IMR-90 (cell line): Measurements from ENCODE around the gene RAI14. TPM values are rescaled to one million over a fixed set of nuclear protein-coding genes. Genes with fewer than 3 reads are reported as not detected.
A peak's percentile ranks its signal among the peaks of the same experiment; 100 is the strongest.

Experiments used
- ATAC-seq: fragments of 200-7000 bp; cut with Tn5 transposase; 2 replicates; pipeline ENCODE4 v1.9.1; 2020; ENCODE audit warnings: low read depth, mild to moderate bottlenecking, moderate library complexity
- BruUV-seq: library from RNA; stranded (reverse); fragments of 400-500 nt; replicated peaks from 2 replicates; lab custom pipeline; 2021; lab: Mats Ljungman, UMichigan
- CTCF ChIA-PET: fragments of 300-600 bp; formaldehyde crosslinking; extraction: SDS; loops from one replicate; lab custom pipeline; 2021; ENCODE audit warnings: antibody characterized with exemption; lab: Yijun Ruan, JAX
- POLR2A ChIA-PET: fragments of 300-600 bp; sonication (Branson Sonifier 250); formaldehyde crosslinking; loops from one replicate; lab custom pipeline; 2022; ENCODE audit warnings: antibody characterized with exemption; ENCODE audit not compliant: unreplicated experiment; lab: Charles Lee
- DNase-seq: peaks from one replicate; pipeline ENCODE4 v3.0.0; 2013
- H2AFZ ChIP-seq: replicated peaks from 2 replicates; pipeline ENCODE3; 2013; ENCODE audit warnings: low read length, mild to moderate bottlenecking; ENCODE audit not compliant: poor library complexity
- H2AK5ac ChIP-seq: 2 replicates; pipeline ENCODE4 v1.6.1; 2013; ENCODE audit warnings: low read depth, low read length, inconsistent platforms
- H2AK9ac ChIP-seq: replicated peaks from 2 replicates; pipeline ENCODE3; 2013; ENCODE audit warnings: mild to moderate bottlenecking, low read depth, low read length, moderate library complexity; ENCODE audit not compliant: poor library complexity
- H2BK120ac ChIP-seq: 2 replicates; pipeline ENCODE4 v1.6.1; 2013; ENCODE audit warnings: low read depth, low read length, inconsistent platforms
- H2BK15ac ChIP-seq: 3 replicates; pipeline ENCODE4 v1.6.1; 2013; ENCODE audit warnings: low read depth, low read length, inconsistent platforms
- H2BK20ac ChIP-seq: 2 replicates; pipeline ENCODE4 v1.6.1; 2013; ENCODE audit warnings: low read depth, mild to moderate bottlenecking, inconsistent platforms, low read length, moderate library complexity
- H2BK5ac ChIP-seq: 2 replicates; pipeline ENCODE4 v1.6.1; 2013; ENCODE audit warnings: mild to moderate bottlenecking, low read depth, low read length, inconsistent platforms; ENCODE audit not compliant: poor library complexity, severe bottlenecking
- H3K14ac ChIP-seq: replicated peaks from 2 replicates; pipeline ENCODE4 v1.6.1; 2013; ENCODE audit warnings: low read depth, low read length, inconsistent platforms
- H3K18ac ChIP-seq: 2 replicates; pipeline ENCODE4 v1.6.1; 2013; ENCODE audit warnings: low read depth, low read length, control low read depth
- H3K23ac ChIP-seq: 2 replicates; pipeline ENCODE4 v1.6.1; 2013; ENCODE audit warnings: low read depth, low read length, inconsistent platforms
- H3K27ac ChIP-seq: 2 replicates; pipeline ENCODE4 v1.5.1; 2013; ENCODE audit warnings: mild to moderate bottlenecking, control low read depth, low read length; ENCODE audit not compliant: insufficient read depth
- H3K27me3 ChIP-seq: 2 replicates; pipeline ENCODE4 v1.6.1; 2013; ENCODE audit warnings: low read length; ENCODE audit not compliant: control insufficient read depth, insufficient read depth
- H3K36me3 ChIP-seq: 2 replicates; pipeline ENCODE4 v1.6.1; 2013; ENCODE audit warnings: low read length, mixed read lengths; ENCODE audit not compliant: control insufficient read depth, insufficient read depth
- H3K4ac ChIP-seq: 2 replicates; pipeline ENCODE4 v1.6.1; 2013; ENCODE audit warnings: low read depth, low read length, inconsistent platforms
- H3K4me1 ChIP-seq: 2 replicates; pipeline ENCODE4 v1.6.1; 2013; ENCODE audit warnings: low read length, mixed read lengths; ENCODE audit not compliant: control insufficient read depth, insufficient read depth
- H3K4me2 ChIP-seq: 2 replicates; pipeline ENCODE4 v1.6.1; 2013; ENCODE audit warnings: low read depth, mild to moderate bottlenecking, control low read depth, low read length, moderate library complexity
- H3K4me3 ChIP-seq: 2 replicates; pipeline ENCODE4 v1.5.1; 2013; ENCODE audit warnings: low read depth, mild to moderate bottlenecking, control low read depth, low read length, moderate library complexity; ENCODE audit not compliant: insufficient read depth
- H3K56ac ChIP-seq: 2 replicates; pipeline ENCODE4 v1.6.1; 2013; ENCODE audit warnings: low read length, inconsistent platforms; ENCODE audit not compliant: insufficient read depth; ENCODE audit errors: extremely low read depth
- H3K79me1 ChIP-seq, 2 experiments: 2 replicates each; pipeline ENCODE4 v1.6.1; 2013; ENCODE audit warnings: low read length in 2 of 2, inconsistent platforms in 1 of 2, low read depth in 1 of 2
- H3K9ac ChIP-seq: 2 replicates; pipeline ENCODE4 v1.6.1; 2013; ENCODE audit warnings: low read depth, low read length, control low read depth
- H3K9me1 ChIP-seq: 2 replicates; pipeline ENCODE4 v1.6.1; 2013; ENCODE audit warnings: low read length, inconsistent platforms; ENCODE audit not compliant: insufficient read depth
- H3K9me3 ChIP-seq: 2 replicates; pipeline ENCODE4 v1.6.1; 2013; ENCODE audit warnings: low read length; ENCODE audit not compliant: control insufficient read depth, insufficient read depth
- H4K20me1 ChIP-seq: 2 replicates; pipeline ENCODE4 v1.6.1; 2013; ENCODE audit warnings: low read length, inconsistent platforms; ENCODE audit not compliant: insufficient read depth
- H4K5ac ChIP-seq: 2 replicates; pipeline ENCODE4 v1.6.1; 2013; ENCODE audit warnings: mild to moderate bottlenecking, low read depth, low read length, control low read depth
- H4K8ac ChIP-seq, 2 experiments: 2 replicates each; pipeline ENCODE4 v1.6.1; 2013; ENCODE audit warnings: low read depth in 2 of 2, low read length in 2 of 2, control low read depth in 1 of 2, inconsistent platforms in 1 of 2
- H4K91ac ChIP-seq: 2 replicates; pipeline ENCODE4 v1.6.1; 2013; ENCODE audit warnings: low read depth, low read length, inconsistent platforms; ENCODE audit not compliant: insufficient read depth
- BHLHE40 ChIP-seq: fragments of 150-350 bp; IDR thresholded peaks from 2 replicates; pipeline ENCODE4 v1.6.1; 2016; ENCODE audit warnings: mild to moderate bottlenecking, low read depth, low read length
- CHD1 ChIP-seq: IDR thresholded peaks from 2 replicates; pipeline ENCODE4 v1.6.1; 2012; ENCODE audit warnings: low read depth, low read length, improper control_type of control experiment
- FOS ChIP-seq: fragments of 150-350 bp; IDR thresholded peaks from 2 replicates; pipeline ENCODE4 v1.6.1; 2016; ENCODE audit warnings: low read depth, low read length
- MAFK ChIP-seq: IDR thresholded peaks from 2 replicates; pipeline ENCODE4 v1.6.1; 2012; ENCODE audit warnings: low read depth, low read length, improper control_type of control experiment
- MXI1 ChIP-seq: IDR thresholded peaks from 2 replicates; pipeline ENCODE4 v1.6.1; 2012; ENCODE audit warnings: low read depth, mild to moderate bottlenecking, low read length, moderate library complexity, borderline replicate concordance
- NFE2L2 ChIP-seq: fragments of 150-350 bp; IDR thresholded peaks from 2 replicates; pipeline ENCODE4 v1.6.1; 2016; ENCODE audit warnings: low read depth, mild to moderate bottlenecking, low read length
- POLR2A ChIP-seq: IDR thresholded peaks from 2 replicates; pipeline ENCODE4 v1.6.1; 2012; ENCODE audit warnings: mild to moderate bottlenecking, low read depth, low read length
- RCOR1 ChIP-seq: IDR thresholded peaks from 2 replicates; pipeline ENCODE4 v1.6.1; 2012; ENCODE audit warnings: mild to moderate bottlenecking, low read length, improper control_type of control experiment; ENCODE audit not compliant: insufficient replicate concordance
- RFX5 ChIP-seq: IDR thresholded peaks from 2 replicates; pipeline ENCODE4 v1.8.0; 2012; ENCODE audit warnings: low read depth, mild to moderate bottlenecking, low read length, moderate library complexity
- WGBS, 2 experiments: methylation state at CpG; one replicate each; pipeline versions ENCODE4 v1.1.5 to v1.1.7; 2013; ENCODE audit warnings: missing lambda C conversion rate in 2 of 2; ENCODE audit not compliant: insufficient read length in 1 of 2; ENCODE audit errors: extremely low coverage in 2 of 2; 5-methylcytosine and 5-hydroxymethylcytosine counted together
- dilution Hi-C: fragments of 300-500 bp; cut with HindIII; formaldehyde crosslinking; loops from one replicate; pipeline ENCODE4 v1.14.3; 2018; ENCODE audit warnings: low sequenced_read_pairs; ENCODE audit not compliant: unreplicated experiment
- in situ Hi-C: fragments of 300-500 bp; cut with MboI; formaldehyde crosslinking; loops from 3 replicates; pipeline ENCODE4 v1.14.3; 2019; ENCODE audit warnings: low sequenced_read_pairs, inconsistent platforms, mixed read lengths
- intact Hi-C: fragments of 100-400 bp; cut with micrococcal nuclease; formaldehyde crosslinking; loops from 2 replicates; pipeline ENCODE4 v1.10.0; 2022
- polyA plus RNA-seq, 3 experiments: library from polyadenylated mRNA; depleted of rRNA; stranded (reverse); fragments of >200 nt; gene quantifications; 2 replicates each; pipeline ENCODE4 v1.2.3, GENCODE V29; 2012; ENCODE audit warnings: low replicate concordance in 1 of 3
- total RNA-seq: library from RNA; depleted of rRNA; stranded (reverse); fragments of >200 nt; gene quantifications from 2 replicates; pipeline ENCODE4 v1.2.3, GENCODE V29; 2012
- TF ChIP-seq, protein P1 (sequence below): fragments of 150-350 bp; IDR thresholded peaks from 2 replicates; pipeline ENCODE4 v1.6.1; 2017; ENCODE audit warnings: mild to moderate bottlenecking, antibody characterized with exemption, low read length, low read depth

Gene RAI14
- total and polyA plus RNA-seq, 2 of the 4 experiments (the other 2 are of a cell fraction), result 221 to 267 TPM

DNA sequence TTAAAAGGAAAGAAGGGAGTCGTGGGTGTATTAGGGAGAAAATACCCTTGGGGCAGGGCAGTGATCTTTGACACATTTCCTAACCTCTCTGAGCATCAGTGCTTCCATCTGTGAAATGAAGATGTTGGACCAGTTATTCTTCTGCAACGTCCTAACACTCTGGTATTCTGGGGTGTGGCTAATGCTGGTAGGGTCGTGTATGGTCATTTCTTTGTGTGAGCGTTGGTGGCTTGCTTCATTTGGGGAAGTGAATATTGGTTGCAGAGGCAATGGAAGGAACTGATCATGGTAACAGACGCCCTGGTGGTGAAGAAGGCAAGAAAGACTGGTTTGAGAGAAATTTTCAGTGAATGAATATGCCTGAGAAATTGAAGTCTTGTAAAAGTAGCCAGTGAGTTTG, 114.9 kb downstream of the RAI14 start:
- H3K4me3 ChIP-seq, result no peak overlapping the region
- no peak overlapping the region for H2BK20ac ChIP-seq
- no peak overlapping the region for H2BK120ac ChIP-seq
- ChIA-PET CTCF (no interaction called here), POLR2A (no interaction called here)
- BruUV-seq, result no TSS peak
- ATAC-seq, result no peak
- H2AK9ac ChIP-seq, result no peak overlapping the region
- no peak overlapping the region for H3K4me2 ChIP-seq
- peaks cover 63% of the 10 kb centered on the region for H4K20me1 ChIP-seq
- no peaks in the 10 kb centered on the region for H3K27me3 ChIP-seq
- no peak overlapping the region for H2AFZ ChIP-seq
- peak overlapping the region; percentile 55 for H2BK5ac ChIP-seq
- 50% methylated on average over 1 of the region's 5 CpGs; no CpG with 5 or more reads in 1 of the 2 experiments for WGBS, 2 experiments
- H3K4me1 ChIP-seq, result peaks cover 10% of the 10 kb centered on the region
- H3K23ac ChIP-seq, result 0 out of 2 replicates have a peak overlapping the region, but pooled peaks have one; percentile 60
- in situ Hi-C loops (no loop called here), intact Hi-C loops (no loop called here), dilution Hi-C loops (no loop called here)
- no peak overlapping the region for H2BK15ac ChIP-seq
- no peak overlapping the region for H4K91ac ChIP-seq
- H3K14ac ChIP-seq, result no peak overlapping the region
- H4K5ac ChIP-seq, result no peak overlapping the region
- H3K9ac ChIP-seq, result no peak overlapping the region
- H3K9me3 ChIP-seq, result no peaks in the 10 kb centered on the region
- no peak overlapping the region for H2AK5ac ChIP-seq
- no peak overlapping the region for H3K18ac ChIP-seq
- peaks cover 40 to 88% of the 10 kb centered on the region in 2 experiments for H3K79me1 ChIP-seq
- DNase-seq, result no peak
- no peak overlapping the region for H3K4ac ChIP-seq
- H3K36me3 ChIP-seq, result peaks cover 18% of the 10 kb centered on the region
- H3K27ac ChIP-seq, result no peak overlapping the region
- TF ChIP-seq RCOR1, result no peak
- TF ChIP-seq BHLHE40, result no peak
- TF ChIP-seq CHD1, result no peak
- no peak for TF ChIP-seq MXI1
- TF ChIP-seq MAFK, result no peak
- TF ChIP-seq FOS, result no peak
- TF ChIP-seq RFX5, result no peak
- no peak for TF ChIP-seq POLR2A
- TF ChIP-seq, protein P1, sequence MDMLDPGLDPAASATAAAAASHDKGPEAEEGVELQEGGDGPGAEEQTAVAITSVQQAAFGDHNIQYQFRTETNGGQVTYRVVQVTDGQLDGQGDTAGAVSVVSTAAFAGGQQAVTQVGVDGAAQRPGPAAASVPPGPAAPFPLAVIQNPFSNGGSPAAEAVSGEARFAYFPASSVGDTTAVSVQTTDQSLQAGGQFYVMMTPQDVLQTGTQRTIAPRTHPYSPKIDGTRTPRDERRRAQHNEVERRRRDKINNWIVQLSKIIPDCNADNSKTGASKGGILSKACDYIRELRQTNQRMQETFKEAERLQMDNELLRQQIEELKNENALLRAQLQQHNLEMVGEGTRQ, result no peak
- no peak for TF ChIP-seq NFE2L2
- H3K9me1 ChIP-seq, result peaks cover 13% of the 10 kb centered on the region
- H3K56ac ChIP-seq, result no peak overlapping the region
- H4K8ac ChIP-seq, result no peak overlapping the region
